COLO668 (cell line): ENCODE data around the gene SETBP1.

Source experiments
- DNase-seq: peaks from one replicate; lab custom pipeline; 2025; ENCODE audit not compliant: unreplicated experiment; lab: John Stamatoyannopoulos, UW

Gene SETBP1

DNA sequence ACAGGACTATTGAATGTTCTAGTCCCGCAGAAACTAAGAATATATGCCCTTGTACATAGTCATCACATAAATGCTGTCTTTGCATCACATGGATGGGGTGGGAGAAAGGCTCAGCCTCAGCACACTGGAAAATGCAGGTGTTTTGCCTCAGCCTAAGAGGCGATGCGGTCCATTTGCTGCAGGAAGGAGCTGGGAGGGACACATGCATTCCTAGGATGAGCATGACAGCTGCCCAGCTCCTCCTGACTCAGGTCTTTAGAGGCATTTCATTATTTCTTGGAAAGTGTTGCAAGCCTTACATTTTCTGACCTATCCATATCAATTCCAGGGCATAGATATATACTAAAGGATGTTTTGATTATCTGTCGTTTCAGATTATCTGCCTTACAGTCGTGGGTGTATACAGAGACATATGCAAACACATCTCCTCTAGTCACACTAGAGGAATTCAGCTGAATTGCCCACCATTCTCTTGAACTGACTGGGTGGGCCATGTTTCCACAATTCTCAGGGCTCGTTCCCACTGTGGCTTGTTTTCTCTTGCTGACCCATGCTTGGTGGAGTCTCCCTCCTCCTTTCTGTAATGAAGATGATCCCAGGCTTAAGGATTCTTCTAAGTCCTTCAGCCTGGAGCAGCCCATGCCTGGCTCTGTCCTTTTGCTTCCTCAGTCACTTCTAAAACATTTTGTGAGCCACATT lies 156.9 kb downstream of the SETBP1 start:
- DNase-seq, result no peak

DNA sequence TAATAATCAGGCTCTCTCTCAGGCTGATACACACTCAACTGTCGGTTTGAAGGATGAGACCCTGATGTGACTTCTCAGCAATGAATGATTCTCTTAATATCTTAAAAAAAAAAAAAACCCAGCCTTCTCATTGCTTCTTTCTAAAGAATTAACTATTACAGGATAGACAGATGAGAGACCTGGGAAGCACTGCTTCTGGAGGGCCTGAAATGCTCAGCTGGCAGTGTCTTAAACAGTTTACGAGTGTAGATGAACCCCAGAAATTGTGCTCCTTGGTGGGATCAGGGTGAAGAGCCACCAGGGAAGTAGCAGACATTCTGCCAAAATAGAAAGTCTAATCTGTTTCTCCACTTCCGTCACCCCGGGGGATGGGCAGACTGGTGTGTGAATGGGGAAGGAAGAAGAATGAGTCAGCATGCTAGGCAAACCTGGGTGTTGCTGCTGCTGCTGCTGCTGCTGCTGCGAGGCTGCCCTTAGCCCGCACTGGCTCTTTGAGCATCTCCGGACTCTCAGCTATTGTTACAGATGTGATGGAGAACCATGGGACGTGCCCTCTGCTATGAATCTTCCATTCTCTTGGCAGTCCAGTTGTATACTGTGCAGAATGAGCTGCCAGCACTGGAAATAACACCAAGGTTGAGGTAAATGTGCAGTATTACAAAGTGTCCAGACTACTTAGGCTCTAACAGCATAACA lies 158.4 kb downstream of the SETBP1 start:
- peak; percentile 86 for DNase-seq

DNA sequence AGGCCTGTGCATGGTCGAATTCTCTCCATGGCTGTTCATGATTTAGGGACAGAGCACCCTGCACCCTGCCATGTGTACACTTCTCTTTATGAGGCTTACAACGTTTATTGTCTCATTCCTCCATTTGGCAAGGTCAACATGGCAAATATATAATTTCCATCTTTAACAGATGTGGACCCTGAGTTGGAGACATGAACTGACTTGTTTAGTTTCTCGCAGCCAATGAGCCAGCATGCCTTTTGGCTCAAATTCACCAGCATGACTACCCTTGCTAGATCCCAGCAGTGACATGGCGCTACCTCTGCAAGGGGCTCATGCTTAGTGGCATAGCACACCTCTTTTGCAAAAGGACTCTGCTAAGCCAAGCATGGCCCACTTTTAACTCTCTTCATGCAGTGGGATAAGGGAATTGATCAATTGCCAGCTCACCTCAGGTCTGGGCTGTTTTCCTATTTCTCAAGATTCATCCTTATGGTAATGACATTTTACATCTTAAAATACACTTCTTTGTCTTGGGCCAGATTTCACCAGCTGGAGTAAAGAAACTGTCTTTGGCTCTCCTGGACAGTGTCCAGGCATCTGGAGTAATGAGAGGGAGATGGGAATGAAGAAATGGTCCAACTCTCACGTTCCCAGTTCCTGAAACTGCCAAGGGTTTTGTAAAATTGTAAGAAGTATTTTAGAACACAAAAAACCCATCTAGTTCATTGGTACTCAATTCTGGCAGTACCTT lies 159.5 kb downstream of the SETBP1 start:
- peak; percentile 16 for DNase-seq

DNA sequence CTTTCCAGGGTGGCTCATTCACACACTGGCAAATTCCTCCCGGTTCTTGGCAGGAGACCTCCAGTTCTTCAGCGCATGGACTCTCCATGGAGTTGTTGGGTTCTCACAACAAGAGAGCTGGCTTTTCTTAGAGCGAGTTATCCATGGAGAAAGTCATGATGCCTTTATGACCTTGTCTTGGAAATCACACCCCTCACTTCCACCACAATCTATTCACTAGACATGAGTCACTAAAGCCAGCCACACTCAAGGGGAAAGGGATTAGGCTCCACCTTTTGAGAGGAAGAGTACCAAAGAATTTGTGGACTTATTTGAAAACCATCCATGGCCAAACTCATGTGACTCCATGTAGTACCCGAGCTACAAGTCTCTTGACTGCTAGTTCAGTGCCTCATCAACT lies 160.5 kb downstream of the SETBP1 start:
- DNase-seq, result no peak

DNA sequence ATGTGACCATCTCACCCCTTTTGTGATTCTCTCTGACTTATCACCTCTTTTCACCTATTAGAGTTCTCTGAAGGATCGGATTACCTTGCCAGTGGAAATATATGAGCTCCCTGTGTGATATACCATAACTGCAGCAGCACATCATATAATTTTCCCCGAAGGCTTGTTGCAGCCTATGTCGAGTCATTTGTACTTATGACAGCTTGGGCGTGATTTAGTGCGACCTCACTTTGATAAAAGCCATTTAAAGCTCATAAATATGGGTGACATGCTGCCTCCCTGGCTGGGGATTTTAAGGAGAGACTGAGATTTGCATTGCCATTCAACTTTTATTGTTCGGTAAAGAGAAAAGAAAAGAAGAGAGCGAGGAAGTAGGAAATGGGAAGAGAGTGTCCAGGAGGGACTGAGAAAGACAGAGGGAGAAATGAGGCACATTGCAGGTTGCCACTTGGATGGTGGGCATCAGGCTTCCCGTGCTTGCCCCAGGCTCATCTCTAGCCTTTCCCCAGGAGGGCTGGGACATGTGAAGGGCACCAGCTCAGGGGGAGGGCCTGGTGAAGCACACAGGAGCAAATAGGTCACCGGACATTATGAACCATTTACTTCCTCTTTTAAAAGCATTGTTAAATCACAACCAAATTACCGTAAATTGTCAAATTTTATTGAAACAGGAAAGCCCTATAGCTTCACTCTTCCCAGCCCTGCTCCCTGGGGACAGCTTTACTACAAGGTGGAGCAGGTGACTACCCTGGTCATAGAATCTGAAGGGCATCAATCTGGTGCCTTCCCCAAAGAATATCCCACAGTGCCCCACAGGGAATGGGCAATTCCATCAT lies 161.3 kb downstream of the SETBP1 start:
- DNase-seq, result no peak

DNA sequence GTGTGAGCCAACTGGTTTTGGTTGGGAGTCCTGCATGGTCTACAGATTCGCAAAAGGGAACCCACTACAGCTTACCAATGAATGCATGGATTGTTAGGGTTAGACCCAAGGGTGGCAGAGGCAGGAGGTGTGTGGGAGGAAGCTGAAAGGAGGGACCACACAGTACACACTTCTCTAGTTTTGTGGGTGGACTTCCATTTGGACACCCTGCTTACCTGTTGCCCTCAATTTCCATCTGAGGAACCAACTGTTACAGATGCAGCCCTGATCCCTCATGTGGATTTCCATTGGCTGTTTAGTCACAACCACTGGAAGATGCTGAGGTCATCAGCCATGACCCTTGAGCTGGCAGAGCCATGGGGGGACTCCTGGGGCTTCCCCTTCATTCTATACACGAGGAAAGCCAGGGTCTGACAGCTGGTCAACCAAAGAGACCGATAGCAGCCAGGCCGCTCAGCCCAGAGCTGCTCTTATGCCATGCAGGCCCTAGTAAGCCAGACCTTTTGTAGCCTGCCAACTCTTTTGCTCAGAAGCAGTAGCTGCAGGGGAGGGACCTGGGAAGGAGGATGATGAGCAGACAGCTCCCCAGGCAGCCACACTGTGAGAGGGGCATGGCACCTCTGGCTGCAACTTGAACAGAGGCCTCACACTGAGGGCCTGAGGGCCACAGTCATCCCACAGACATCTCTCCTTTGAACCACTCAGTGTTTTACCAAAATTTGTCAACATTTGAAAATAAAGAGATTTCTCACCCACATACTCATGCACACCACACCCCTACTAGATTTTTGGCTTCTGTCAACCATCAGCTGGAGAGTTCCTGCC lies 162.1 kb downstream of the SETBP1 start:
- no peak for DNase-seq

DNA sequence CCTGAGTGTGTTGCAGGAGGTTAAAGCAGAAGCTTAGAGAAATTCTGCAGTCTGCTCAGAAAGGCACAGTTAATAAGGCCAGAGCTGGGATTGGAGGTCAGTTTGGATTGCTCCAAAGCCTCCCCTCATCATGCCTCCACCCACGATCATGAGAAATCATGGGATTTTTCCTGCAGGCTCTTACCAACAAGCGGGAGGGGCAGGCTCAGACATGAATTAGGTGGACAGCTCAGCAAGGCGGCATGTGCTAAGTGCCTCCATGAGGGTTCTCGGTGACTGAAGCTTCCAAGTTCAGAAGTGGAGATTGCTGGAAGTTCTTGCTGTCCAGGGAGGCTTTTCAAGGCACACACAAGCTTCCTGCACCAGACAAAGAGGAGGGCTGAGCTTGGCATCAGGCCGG lies 163.8 kb downstream of the SETBP1 start:
- no peak for DNase-seq

DNA sequence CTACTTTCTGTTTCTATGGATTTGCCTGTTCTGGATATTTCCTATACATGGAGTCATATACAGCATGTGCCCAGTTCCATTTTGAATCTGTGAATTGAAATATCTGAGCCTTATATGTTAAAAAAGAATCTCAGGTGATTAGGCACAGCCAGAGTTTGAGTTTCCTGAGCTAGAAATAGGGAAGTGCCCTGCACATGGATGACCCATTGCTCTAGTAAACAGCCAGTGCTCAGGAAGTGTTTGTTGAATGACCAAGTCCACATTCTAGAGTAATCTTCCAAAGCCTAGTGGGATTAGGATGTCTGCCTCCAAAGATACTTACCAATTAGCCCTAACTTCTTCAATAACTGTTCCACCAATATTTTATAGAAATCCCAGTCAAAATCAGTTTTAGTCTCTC lies 165.8 kb downstream of the SETBP1 start:
- DNase-seq, result no peak

DNA sequence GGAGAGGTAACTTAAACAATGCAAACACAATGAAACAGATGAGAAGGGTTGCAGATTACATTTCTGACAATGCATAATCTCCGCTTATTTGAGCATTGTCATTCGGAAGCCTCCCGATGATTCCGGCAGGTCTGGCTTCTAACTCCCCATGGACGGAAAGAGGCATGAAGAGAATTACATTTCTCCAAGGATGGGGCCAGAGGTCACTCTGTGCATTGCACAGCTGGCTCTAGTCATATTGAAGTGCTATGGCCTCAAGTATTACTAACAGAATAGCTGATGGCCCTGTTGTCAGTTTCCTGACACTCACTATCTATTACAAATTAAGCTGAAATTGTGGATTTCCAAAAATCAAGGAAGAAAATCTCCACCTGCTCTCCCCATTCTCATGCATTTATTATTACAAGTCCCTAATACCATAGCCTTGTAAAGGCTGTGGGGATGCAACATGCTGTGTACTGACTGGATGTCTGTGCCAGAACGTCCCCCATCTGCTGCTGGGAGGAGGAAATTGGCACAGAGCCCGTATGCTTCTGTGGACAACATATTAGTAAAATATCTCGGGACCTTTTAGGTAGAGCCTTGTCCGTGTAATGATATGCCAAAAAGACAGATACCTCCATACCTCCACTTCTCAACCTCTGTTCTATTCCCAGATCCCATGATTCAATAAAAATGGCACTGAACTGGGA lies 168.1 kb downstream of the SETBP1 start:
- peak; percentile 49 for DNase-seq

DNA sequence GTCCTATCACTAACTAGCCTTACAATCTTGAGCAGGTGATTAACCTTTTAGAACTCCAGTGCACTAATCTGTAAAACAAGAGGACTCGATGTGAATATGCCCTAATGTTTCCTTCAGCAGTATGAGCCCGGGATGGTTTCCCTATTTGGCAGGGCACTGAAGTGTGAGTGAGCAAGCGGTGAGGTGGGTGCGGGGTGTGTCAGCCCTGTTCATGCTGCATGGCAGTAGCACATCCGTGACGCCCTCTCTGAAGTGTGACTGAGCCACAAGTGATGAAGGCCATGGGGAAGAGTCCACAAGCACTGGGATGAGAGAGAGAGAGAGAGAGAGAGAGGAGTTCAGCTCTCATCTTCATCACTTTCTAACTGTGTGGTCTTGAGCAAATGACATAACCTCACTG lies 168.7 kb downstream of the SETBP1 start:
- no peak for DNase-seq

DNA sequence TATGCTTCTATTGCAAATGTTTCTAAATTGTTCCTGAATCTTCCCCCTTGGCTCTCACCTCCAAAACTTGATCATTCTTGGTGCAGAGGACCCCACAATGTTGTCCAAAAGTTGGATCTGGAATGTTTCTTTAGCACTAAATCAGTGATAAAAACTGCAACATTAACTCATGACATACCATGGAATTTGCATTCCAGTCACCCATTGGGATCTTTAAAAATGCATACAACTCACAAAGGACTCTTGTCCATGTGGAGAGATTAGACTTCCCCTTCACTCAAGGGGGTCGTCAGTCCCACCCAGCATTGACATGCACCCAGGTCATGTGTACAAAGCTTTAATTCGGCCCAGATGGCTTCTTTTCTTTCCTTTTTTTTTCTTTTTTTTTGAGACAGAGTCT lies 169.3 kb downstream of the SETBP1 start:
- no peak for DNase-seq

DNA sequence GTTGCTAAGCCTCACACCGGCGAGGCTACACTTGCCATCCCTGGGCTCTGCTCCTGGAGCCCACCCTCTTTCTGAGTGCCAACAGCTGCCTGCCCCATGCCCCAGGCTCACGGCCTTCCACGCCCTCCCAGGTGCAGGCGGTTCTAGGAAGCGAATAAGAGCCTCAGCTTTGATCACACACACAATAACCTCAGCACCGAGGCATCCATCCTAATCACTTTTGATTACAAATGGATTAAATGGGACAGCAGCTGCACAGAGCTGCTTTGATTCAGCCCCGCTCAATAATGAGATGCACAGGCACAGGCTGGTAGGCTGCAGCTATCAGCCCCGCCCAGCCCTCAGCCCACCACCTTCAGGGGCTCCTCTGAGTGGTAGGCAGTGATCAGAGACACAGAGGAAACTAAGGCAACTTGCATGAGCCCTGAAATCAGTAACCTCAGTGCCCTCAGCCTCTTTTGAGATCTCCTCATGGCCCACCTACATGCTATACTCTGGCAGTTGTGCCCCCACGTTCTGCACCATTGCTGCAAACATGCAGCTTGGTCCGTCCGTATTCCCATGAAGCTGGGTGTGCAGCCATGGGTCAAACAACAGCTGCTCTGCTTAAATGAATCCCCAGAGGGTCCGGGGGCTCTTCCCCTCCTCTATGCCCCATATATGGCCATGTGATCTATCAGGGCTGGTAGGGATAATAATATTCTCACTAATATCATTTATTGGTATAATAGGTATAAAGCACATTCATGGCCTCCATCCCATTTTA lies 171.4 kb downstream of the SETBP1 start:
- DNase-seq, result peak; percentile 80

DNA sequence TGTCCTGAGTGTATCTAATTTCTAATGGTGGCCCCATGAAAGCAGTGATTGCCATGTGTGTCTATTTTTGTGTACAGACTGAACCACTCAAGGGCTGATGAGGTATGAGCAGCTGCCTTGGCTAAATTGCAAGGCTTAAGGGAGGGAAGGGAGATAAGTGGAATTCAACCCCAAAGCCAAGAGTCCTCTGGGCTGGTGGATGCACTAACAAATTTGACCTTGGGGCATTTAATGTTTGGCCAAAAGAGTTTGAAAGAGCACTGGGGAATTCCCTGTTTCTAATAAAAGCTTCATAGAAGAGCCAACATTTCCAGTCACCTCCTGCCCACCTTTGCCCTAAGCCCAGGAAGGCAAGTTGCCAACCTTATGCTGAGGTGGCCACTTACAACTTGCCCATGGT lies 172.1 kb downstream of the SETBP1 start:
- DNase-seq, result peak; percentile 68

DNA sequence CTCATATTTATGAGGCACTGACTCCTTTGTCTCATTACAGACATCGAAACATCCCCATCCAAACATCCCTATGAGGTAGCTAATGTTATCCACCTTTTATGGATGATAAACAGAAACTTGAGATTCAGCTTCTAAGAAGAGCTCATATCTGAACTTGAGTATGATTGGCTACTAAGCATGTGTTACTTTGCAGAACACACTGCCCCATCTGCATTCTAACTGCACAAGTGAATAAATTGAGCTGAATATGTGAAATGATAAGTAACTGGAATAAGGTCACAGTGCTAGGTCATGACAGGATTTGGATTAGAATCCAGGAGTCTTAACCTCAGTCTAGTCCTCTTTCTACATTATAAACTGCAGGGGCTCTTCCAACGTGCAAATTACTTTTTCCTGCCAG lies 172.7 kb downstream of the SETBP1 start:
- DNase-seq, result no peak

DNA sequence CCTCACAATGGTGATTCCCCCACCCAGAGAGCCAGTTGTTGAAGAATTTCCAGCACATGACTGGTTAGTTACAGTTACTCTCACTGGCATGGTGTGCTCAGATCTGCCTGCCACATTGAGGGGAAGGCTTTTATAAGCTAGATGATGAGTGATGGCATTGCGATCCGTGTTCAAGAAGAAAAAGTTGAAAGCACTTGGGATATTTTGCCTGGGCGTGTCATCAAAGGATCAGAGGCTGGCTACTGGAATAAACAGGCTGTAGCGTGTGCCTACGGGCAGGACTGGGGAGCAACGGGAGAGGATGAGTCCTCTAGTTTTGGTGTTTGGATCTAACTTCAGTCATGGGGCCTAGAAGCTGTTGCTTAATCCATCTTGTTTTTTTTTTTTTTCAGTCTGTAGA lies 175.0 kb downstream of the SETBP1 start:
- DNase-seq, result no peak

DNA sequence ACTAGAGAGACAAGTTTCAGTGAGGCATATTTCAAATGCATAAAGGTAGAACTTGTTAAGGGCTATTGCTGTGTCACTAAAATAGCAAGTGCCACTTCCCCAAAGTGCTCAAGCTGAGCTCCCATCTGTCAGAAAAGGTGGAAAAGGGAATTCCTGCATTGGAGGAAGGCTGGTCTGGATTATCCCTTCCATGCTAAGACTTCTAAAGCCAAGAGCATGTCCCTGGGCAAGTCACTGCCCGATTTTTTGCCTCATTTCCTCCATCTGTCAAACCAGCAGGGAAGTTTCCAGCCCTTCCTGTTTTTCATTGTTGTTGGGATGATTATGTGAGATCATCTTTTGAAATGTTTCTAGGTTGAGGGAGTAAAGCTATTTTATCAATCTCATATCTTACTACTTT lies 175.5 kb downstream of the SETBP1 start:
- DNase-seq, result no peak

DNA sequence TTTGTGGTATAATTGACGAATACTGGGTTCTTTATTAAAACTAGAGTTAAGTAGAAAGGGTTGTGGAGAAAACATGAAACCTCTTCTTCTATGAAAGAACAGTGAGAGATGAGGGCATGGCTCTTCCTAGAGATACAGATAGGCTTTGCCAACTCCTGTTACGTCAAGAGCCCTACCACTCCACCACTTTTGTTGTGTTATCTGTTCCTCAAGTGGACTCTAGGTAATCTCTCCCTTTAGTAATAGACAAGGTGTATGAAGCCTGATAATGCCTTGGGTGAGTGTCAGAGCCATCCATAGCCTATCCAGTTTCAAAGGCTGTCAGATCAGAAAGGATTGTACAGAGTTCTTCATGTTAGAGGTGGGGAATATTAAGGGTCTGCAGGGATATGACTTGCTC lies 176.4 kb downstream of the SETBP1 start:
- DNase-seq, result no peak

DNA sequence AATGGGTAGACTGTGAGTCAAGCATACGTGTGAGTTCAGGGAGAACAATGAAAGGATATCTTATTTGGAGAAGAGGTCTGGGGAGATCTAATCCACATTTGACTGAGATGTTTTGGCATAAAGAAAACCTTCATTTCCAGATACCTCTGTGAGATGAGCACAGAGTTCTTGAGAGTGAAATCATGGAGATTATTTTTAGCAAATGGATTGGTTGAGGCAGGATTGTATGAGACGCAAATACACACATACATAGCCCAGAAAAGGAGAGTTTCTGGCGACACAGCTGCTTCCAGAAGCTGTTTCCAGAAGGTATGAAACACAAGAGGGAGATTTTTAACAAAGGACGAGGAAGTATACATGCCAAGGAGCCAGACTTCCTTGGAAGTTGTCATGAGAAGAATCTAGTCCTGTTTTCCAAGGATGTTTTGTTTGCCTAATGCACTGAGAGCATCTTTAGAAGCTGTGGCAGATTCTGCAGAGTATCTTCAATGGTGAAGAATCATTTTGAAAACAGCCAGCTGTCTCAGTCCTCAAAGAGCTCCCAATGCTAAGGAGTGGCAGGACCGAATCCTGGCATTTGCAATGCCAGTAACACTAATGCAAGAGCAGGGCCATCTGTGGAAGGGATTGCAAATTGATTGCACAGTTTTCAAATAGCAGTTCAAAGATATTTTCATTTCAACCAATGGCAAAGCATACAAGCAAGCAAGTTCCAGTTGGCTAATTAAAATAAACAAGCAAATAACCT lies 177.2 kb downstream of the SETBP1 start:
- DNase-seq, result no peak
